Breast epithelium (tissue), 3 donors: ENCODE results near the gene ZFHX3.

Experiments
- POLR2AphosphoS5 ChIP-seq, 3 donors: sonication (generic); formaldehyde crosslinking; IDR thresholded peaks; one replicate each; pipeline ENCODE4 v1.6.1; 2017; ENCODE audit warnings: antibody characterized with exemption in 3 of 3
- TF ChIP-seq, protein P1 (sequence below), 3 donors: fragments of 450-650 bp; IDR thresholded peaks; one replicate each; pipeline ENCODE4 v1.5.1; 2016 to 2017; ENCODE audit warnings: antibody characterized with exemption in 3 of 3, mild to moderate bottlenecking in 3 of 3, moderate library complexity in 3 of 3

DNA sequence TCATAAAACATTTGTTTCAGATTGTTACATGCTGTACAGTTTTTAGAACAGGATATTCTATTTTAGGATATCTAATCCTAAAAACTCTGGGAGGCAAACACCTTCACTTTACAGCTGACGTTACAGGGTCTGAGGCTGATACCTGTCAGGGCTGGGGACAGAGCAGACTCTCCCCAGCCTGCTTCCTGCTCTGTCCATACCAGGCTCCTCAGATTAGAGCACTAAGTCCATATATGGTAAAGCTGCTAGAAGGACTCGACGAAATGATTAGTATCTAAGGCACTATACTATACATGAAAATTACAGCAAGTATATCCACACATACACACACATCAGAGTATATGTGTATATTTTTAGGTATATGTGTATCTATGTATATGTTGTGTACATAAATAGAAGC lies 125.2 kb downstream of the ZFHX3 start:
- TF ChIP-seq, protein P1, sequence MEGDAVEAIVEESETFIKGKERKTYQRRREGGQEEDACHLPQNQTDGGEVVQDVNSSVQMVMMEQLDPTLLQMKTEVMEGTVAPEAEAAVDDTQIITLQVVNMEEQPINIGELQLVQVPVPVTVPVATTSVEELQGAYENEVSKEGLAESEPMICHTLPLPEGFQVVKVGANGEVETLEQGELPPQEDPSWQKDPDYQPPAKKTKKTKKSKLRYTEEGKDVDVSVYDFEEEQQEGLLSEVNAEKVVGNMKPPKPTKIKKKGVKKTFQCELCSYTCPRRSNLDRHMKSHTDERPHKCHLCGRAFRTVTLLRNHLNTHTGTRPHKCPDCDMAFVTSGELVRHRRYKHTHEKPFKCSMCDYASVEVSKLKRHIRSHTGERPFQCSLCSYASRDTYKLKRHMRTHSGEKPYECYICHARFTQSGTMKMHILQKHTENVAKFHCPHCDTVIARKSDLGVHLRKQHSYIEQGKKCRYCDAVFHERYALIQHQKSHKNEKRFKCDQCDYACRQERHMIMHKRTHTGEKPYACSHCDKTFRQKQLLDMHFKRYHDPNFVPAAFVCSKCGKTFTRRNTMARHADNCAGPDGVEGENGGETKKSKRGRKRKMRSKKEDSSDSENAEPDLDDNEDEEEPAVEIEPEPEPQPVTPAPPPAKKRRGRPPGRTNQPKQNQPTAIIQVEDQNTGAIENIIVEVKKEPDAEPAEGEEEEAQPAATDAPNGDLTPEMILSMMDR (IDR thresholded peaks at IDR 0.05) = no peak
- TF ChIP-seq POLR2AphosphoS5 (IDR thresholded peaks at IDR 0.05) = no peak
